ENCODE data around the gene CPNE5.
"Not testable (repeated sequence)": the region's sequence is repeated elsewhere in the genome, so short reads cannot be mapped to it uniquely, and the experiment has no call there.

Gene CPNE5

GRCh38 chr6:36813047-36813446 is 26.2 kb downstream of the CPNE5 start:
- not testable (repeated sequence) for DNase-seq

DNA sequence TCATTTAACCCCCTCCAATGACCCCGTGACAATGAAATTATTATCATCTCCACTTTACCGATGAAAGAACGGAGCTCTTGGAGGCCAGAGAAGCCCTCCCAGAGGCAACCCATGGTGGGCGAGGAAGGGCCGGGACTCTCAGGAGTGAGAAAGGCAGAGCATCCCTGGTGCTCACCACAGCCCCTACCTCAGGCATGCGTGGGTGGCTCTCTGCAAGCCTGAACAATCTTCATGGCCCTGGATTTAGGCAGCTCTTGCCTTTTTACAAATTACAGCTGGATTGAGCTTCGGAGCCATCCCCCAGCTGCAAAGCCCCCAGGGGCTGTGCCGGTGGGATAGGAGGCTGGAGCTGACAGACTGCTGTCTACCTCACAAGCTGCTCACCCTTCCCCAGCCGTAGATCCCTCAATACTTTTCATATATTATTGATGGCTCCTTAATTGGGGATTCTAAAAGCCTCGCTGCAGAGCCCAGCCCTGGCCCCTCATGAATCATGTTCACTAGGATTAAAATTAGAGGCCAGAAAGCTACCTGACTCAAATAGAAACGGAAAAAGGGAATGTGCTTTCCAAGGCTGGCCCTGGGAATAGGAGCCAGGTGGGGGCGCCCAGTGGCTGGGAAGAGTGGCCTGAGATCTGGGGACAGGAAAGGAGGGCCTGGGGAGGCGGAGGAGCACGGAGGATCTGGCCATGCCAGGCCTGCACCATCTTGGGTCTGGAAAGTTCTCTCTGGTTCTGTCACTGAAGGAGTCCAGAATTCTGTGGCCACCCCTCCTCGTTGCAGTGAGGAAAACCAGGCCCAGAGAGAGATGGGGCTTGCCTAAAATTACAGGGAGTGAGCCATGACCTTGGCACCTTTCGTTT is 29.1 kb downstream of the CPNE5 start:
- no peak for DNase-seq

DNA sequence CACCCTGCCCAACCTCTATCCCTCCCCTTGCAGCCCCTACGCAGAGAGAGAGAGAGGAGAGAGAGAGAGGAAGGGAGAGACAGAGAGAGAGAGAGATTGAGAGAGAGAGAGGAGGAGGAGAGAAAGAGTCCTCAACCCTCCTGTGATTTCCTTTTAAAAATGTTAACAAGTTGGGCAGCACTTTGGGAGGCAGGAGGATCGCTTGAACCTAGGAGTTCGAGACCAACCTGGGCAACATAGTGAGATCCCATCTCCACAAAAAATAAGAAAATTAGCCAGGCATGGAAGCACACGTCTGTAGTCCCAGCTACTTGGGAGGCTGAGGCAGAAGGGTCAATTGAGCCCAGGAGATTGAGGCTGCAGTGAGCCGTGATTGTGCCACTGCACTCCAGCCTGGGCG is 30.1 kb downstream of the CPNE5 start:
- no peak for DNase-seq

DNA sequence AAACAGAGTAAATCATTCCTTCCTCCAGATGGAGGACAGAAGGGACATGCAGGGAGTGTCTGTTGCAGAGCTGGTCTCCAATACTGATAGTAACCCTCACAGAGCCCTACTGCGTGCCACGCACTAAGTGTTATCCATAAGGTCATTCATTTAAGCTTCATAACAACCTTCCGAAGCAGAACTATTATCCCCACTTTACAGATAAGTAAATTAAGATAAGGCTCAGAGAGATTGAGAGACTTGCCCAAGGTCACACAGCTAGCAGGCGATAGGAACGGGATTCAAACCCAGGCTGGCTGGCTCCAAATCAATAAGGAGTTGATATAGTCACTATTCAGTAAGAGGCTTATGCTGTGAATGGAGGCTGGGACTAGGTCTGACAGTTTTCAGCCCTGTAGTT is 30.6 kb downstream of the CPNE5 start:
- no peak for DNase-seq

DNA sequence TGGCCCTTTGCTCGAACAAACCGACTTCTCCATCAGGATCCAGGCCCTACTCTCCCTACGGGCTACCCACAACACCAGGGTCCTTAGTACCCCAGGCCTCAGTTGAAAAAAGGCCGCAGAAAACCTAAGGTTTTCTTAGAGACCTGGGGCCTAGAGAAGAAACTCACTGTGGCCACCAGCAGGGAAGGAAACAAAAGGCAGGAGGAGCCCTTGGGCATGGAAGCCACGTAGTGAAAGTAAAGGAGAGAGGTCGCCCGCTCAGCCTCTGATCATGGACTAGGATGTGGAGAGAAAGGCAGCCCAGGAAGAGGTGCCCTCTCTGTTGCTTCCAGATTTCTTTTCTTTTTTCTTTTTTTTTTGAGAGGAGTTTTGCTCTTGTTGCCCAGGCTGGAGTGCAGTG is 31.5 kb downstream of the CPNE5 start:
- DNase-seq: no peak

DNA sequence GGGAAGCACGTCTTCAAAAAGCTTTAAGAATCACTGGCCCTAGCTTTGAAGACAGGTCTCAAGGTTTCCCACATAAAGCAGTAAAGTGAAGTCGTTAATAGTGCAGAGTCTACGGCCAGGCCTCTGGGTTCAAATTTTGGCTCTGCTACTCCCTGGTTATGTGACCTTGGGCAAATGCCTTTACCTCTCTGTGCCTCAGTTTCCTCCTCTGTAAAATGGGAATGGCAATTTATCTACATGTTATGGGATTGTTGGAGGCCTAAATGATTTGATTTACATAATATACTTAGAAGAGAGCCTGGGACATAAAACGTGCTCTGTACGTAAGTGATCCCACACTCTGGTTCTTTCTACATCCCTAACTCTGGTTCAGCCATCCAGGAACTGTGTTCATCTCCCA is 32.1 kb downstream of the CPNE5 start:
- DNase-seq: no peak

- DNase-seq: no peak
Observed at GRCh38 chr6:36805917-36806316, 33.3 kb downstream of the CPNE5 start.

DNA sequence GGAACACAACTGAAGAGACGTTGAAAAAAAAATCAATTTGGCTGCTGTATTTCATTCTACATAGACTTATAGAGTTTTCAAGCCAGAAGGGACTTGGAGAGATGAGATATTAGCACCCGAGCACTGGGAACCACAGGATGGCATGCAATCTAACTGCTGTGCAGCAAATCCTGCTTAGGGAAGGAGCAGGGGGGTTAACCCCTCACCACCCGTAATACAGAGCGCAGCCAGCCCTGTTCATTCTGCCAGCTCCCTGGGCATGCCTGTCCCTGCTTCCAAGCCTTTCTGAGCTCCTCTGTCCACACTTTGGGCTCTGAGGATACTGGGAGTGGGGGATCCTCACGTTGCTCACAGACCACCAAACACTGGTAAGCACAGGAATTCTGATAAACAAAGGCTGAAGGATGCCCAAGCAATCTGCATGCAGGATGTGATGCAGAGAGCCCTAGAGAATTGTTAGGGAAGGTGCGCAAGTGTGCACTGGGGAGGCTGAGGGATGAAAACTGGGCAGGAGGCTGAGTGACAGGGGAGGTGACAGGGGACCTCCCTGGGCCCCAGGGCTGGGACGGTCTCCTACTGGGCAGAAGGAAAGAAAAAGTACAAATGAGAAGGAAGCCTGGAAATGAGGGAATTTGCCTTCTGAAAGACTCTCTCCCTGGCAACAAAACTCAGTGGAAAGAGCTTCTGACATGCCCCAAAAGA is 34.0 kb downstream of the CPNE5 start:
- no peak for DNase-seq

DNA sequence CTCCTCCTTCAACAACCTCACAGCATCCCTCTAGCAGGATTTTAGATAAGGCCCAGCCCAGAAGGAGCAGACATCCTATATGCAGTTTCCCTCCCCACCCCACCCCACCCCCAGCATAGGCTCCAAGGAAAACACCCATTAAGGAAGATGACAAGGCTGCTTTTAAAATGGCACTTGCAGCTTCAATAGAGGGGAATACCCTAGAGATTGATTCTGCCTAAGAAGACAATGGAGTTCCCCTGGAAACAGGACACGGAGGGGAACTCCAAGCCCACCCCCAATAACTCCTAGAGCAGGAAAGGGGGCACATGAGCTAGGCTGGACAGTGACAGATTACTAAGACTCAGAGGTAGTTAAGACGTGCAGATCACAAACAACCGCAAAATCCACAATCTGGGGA is 34.7 kb downstream of the CPNE5 start:
- DNase-seq: no peak

DNA sequence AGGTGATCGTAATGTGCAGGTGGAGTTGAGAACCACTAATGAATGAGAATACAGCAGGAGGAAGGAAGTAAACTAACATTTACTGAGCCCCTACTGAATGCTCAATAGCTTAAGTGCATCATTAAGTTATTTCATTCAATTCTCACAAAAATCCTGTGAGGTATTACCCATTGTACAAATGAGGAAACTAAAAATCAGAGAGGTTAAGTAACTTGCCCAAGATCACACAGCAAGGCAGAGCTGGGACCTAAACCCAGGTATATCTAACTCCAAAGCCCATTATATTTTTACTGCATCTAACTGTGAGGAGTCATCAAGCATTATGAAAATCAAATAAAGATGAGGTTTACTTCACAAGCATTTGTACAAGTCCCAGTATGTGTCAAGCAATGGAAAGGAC is 35.3 kb downstream of the CPNE5 start:
- DNase-seq: no peak

DNA sequence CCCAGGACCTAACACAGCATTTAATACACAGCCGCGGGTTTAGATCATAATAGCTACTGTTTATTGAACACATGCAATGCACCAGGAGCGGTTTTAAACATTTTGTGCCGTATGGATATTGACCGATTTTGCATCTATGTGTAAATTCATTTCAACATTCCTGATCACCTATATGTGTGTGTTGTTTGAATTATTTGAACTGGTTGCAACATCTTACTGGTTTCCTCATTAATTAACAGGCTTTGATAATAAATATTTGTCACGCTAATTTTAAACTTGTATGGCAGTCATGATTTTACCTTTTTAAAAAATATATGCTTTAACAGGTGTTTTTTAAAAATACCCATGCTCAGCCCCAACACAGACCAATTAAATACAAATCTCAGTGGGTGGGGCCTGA is 35.8 kb downstream of the CPNE5 start:
- DNase-seq: no peak

GRCh38 chr6:36800223-36801076 is 38.8 kb downstream of the CPNE5 start:
- DNase-seq: no peak

GRCh38 chr6:36798852-36799251 is 40.4 kb downstream of the CPNE5 start:
- no peak for DNase-seq

GRCh38 chr6:36797653-36798052 is 41.6 kb downstream of the CPNE5 start:
- DNase-seq: no peak

- DNase-seq: no peak
Observed at GRCh38 chr6:36797055-36797454, 42.2 kb downstream of the CPNE5 start.

- no peak for DNase-seq
Observed at GRCh38 chr6:36794713-36795065, 44.6 kb downstream of the CPNE5 start.

- DNase-seq: no peak
Observed at GRCh38 chr6:36793913-36794712, 45.1 kb downstream of the CPNE5 start.

DNA sequence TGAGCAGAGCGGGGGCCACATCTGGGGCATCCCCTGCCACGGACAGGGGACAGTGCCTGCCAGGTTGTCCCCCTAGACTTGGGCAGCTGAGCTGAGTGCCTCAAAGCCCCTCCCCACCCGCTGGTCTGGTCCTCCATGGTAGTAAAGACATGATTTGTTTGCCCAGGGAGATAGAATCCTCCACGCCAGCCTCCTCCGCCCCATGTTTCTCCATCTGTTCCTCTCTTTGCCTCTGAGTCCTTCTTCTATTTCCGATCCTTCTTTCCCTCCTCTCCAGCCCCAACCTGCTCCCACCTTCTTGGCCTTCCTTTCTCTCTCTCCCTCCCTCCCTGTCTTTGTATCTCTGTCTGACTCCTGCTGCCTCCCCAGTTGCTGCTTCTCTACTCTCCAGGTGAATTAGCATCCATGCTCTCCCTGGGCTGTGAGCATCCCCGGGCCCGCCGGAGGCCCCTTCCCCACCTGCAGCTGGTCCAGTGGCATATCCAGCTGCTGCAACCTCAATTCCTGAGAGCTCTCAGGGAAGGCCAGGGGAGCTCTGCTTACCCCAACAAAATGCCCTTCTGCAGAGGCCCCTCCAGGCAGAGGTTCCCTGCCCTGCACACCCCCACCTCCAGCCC is 45.8 kb downstream of the CPNE5 start:
- no peak for DNase-seq

DNA sequence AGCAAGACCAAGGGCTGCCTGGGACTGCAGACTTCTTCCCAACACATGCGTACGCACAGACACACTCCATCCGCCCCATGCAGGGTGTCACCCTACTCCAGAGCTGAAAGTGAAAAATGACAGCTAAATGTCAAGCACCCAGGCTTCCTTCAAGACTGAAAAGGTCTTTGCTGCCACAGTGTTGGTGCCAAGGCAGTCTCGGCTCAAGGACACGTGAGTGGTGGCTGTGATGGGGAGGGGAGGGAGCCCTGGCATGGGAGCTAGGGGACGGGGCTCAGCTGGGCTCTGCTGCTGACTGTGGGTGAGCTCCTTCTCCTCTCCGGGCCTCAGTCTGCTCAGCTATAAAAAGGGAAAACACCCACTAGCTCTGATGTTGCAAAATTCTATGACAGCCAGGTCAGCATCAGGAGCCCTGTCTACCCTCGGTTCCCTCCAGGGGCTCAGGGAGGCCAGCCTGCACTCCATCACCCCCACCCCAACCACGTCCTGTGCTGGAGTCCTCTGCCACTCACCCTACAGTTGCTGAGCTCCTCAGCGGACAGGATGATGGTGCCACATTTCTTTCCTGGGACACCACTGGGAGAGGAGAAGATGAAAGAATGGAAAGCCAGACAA is 47.6 kb downstream of the CPNE5 start:
- DNase-seq: no peak

- no peak for DNase-seq
Observed at GRCh38 chr6:36791085-36791484, 48.2 kb downstream of the CPNE5 start.

GRCh38 chr6:36788768-36789167 is 50.5 kb downstream of the CPNE5 start:
- no peak for DNase-seq

- DNase-seq: no peak
Observed at GRCh38 chr6:36788186-36788585, 51.1 kb downstream of the CPNE5 start.
